Uterus (tissue), 4 donors: ENCODE measurements around the gene TDP1. TPM values are rescaled to one million over a fixed set of nuclear protein-coding genes. Genes with fewer than 3 reads are reported as not detected.
"Not testable (repeated sequence)": the region's sequence is repeated elsewhere in the genome, so short reads cannot be mapped to it uniquely, and the experiment has no call there.

Source experiments
- DNase-seq, 2 donors: peaks; one replicate each; pipeline ENCODE4 v3.0.0-alpha.2; 2019 to 2020
- H3K27ac ChIP-seq, 2 donors: fragments of 200-600 bp; sonication (generic); 1 replicate in 1 of 2; 2 replicates in 1 of 2; pipeline ENCODE4 v1.5.1; 2016 to 2018
- H3K27me3 ChIP-seq, 2 donors: fragments of 200-600 bp; sonication (generic); one replicate each; pipeline ENCODE4 v1.5.1; 2018 to 2019; ENCODE audit warnings: control low read depth in 1 of 2
- H3K36me3 ChIP-seq, 2 donors: fragments of 200-600 bp; sonication (generic); one replicate each; pipeline ENCODE4 v1.5.1; 2019; ENCODE audit warnings: control low read depth in 1 of 2
- H3K4me1 ChIP-seq, 2 donors: fragments of 200-600 bp; sonication (generic); one replicate each; pipeline ENCODE4 v1.5.1; 2018 to 2019; ENCODE audit warnings: control low read depth in 1 of 2
- H3K4me3 ChIP-seq, 2 donors: fragments of 200-600 bp; sonication (generic); 1 replicate in 1 of 2; 2 replicates in 1 of 2; pipeline ENCODE4 v1.5.1; 2018 to 2019; ENCODE audit warnings: mild to moderate bottlenecking in 1 of 2
- H3K9me3 ChIP-seq, 2 donors: fragments of 200-600 bp; sonication (generic); one replicate each; pipeline ENCODE4 v1.5.1; 2019; ENCODE audit warnings: control low read depth in 1 of 2
- CTCF ChIP-seq, 4 experiments: fragments of 200-600 bp in 2 of 4; fragments of 450-650 bp in 2 of 4; sonication (generic) in 2 of 4; IDR thresholded peaks; one replicate each; pipeline ENCODE4 v1.5.1; 2016 to 2019; ENCODE audit warnings: antibody characterized with exemption in 4 of 4, mild to moderate bottlenecking in 2 of 4, moderate library complexity in 1 of 4
- POLR2A ChIP-seq, 2 donors: fragments of 450-650 bp; IDR thresholded peaks; one replicate each; pipeline ENCODE4 v1.6.1; 2016; ENCODE audit warnings: antibody characterized with exemption in 2 of 2, mild to moderate bottlenecking in 1 of 2, moderate library complexity in 1 of 2
- intact Hi-C: fragments of 100-400 bp; cut with DNase I; formaldehyde crosslinking; loops from one replicate; pipeline ENCODE4 v1.15.1; 2023; ENCODE audit warnings: low total_unique reads
- total RNA-seq, 4 donors: library from RNA; depleted of rRNA in 3 of 4; stranded (reverse); fragments of >200 nt in 3 of 4; gene quantifications; one replicate each; pipeline versions ENCODE4 v1.1.0 to v1.2.4, GENCODE V29; 2014 to 2023
- donor health status: DM: yes; HTN: yes; CAD: no.

Gene TDP1
- total RNA-seq, 4 donors from 2014 or later: 1.3 to 30.8 (median 9.8) TPM

GRCh38 chr14:90088176-90088575 is 132.4 kb downstream of the TDP1 start:
- H3K4me3 ChIP-seq: no peak overlapping the region
- H3K27me3 ChIP-seq: no peaks in the 10 kb centered on the region
- DNase-seq: no peak
- TF ChIP-seq POLR2A (IDR thresholded peaks at IDR 0.05): no peak
- TF ChIP-seq CTCF (IDR thresholded peaks at IDR 0.05): no peak
- no peak overlapping the region for H3K27ac ChIP-seq
- no peaks in the 10 kb centered on the region for H3K4me1 ChIP-seq
- no peaks in the 10 kb centered on the region for H3K36me3 ChIP-seq
- H3K9me3 ChIP-seq: no peaks in the 10 kb centered on the region
- intact Hi-C loops: no loop called here

GRCh38 chr14:90089486-90089885 is 133.8 kb downstream of the TDP1 start:
- intact Hi-C loops, H3K27me3 ChIP-seq, H3K4me3 ChIP-seq, H3K9me3 ChIP-seq, DNase-seq, H3K4me1 ChIP-seq, H3K36me3 ChIP-seq, H3K27ac ChIP-seq: not testable (repeated sequence)

GRCh38 chr14:90091393-90091792 is 135.7 kb downstream of the TDP1 start:
- Histone ChIP-seq H3K9me3 (no peaks in the 10 kb centered on the region), H3K27me3 (no peaks in the 10 kb centered on the region), H3K36me3 (no peaks in the 10 kb centered on the region), H3K4me1 (no peaks in the 10 kb centered on the region), H3K27ac (no peak overlapping the region), H3K4me3 (no peak overlapping the region)
- no peak for TF ChIP-seq POLR2A (IDR thresholded peaks at IDR 0.05)
- no peak for TF ChIP-seq CTCF (IDR thresholded peaks at IDR 0.05)
- intact Hi-C loops: no loop called here
- no peak for DNase-seq

GRCh38 chr14:90093942-90094595 is 138.3 kb downstream of the TDP1 start:
- no peaks in the 10 kb centered on the region for H3K27me3 ChIP-seq
- intact Hi-C loops: no loop called here
- no peaks in the 10 kb centered on the region for H3K4me1 ChIP-seq
- no peaks in the 10 kb centered on the region for H3K36me3 ChIP-seq
- H3K4me3 ChIP-seq: no peak overlapping the region
- TF ChIP-seq CTCF (IDR thresholded peaks at IDR 0.05) (no peak), POLR2A (IDR thresholded peaks at IDR 0.05) (no peak)
- no peak overlapping the region for H3K27ac ChIP-seq
- no peaks in the 10 kb centered on the region for H3K9me3 ChIP-seq
- DNase-seq: no peak

Other genes starting within 250 kb of the TDP1 start
- gene EFCAB11, start 1.2 kb upstream of the TDP1 start, total RNA-seq: 10 to 100 TPM in 1 of 4 donors, 1 to 10 TPM in 2, not detected in 1; 4.1 to 21.0 (median 5.6) TPM
- under 1 TPM in 1 of 4 donors, not detected in 3; 0.14 TPM for gene KCNK13, start 106.1 kb downstream of the TDP1 start, total RNA-seq